Measurements from ENCODE around the gene ALG3. TPM values are rescaled to one million over a fixed set of nuclear protein-coding genes. Genes with fewer than 3 reads are reported as not detected.

ALG3 gene
- total and polyA plus RNA-seq, 10 donors: 18.7 to 59.0 (median 25.7) TPM

- TF ChIP-seq CTCF (IDR thresholded peaks at IDR 0.05 in 8 of 11, conservative IDR thresholded peaks at IDR 0.05 in 3 of 11) (no peak), POLR2A (IDR thresholded peaks at IDR 0.05) (no peak), POLR2AphosphoS5 (IDR thresholded peaks at IDR 0.05) (no peak)
- H3K9me3 ChIP-seq: no peaks in the 10 kb centered on the region
- H3K36me3 ChIP-seq: no peaks in the 10 kb centered on the region
- WGBS, 5 donors: 65 to 93% (median 75%) methylated on average over 7 to 14 of the region's 14 CpGs
- H3K4me1 ChIP-seq: peaks cover 0 to 6% (median 2%) of the 10 kb centered on the region in 6 donors
- intact Hi-C loops (cut with DNase I; ENCODE audit: low total_unique reads): no loop called here
- H3K4me3 ChIP-seq: no peak overlapping the region
- no peak for DNase-seq
- peaks cover 0 to 56% (median 19%) of the 10 kb centered on the region in 7 donors for H3K27me3 ChIP-seq (replicated peaks in 1 of 7)
- H3K27ac ChIP-seq: no peak overlapping the region
Measured at GRCh38 chr3:184236033-184236410, 12.7 kb downstream of the ALG3 start.

- no peak overlapping the region for H3K27ac ChIP-seq
- peaks cover 0 to 9% (median 6%) of the 10 kb centered on the region in 6 donors for H3K4me1 ChIP-seq
- H3K9me3 ChIP-seq: no peaks in the 10 kb centered on the region
- TF ChIP-seq POLR2AphosphoS5 (IDR thresholded peaks at IDR 0.05) (no peak), CTCF (IDR thresholded peaks at IDR 0.05 in 8 of 11, conservative IDR thresholded peaks at IDR 0.05 in 3 of 11) (no peak), POLR2A (IDR thresholded peaks at IDR 0.05) (no peak)
- no peak for DNase-seq
- peaks cover 0 to 61% (median 24%) of the 10 kb centered on the region in 7 donors for H3K27me3 ChIP-seq (replicated peaks in 1 of 7)
- H3K4me3 ChIP-seq: no peak overlapping the region
- H3K36me3 ChIP-seq: no peaks in the 10 kb centered on the region
- WGBS, 5 donors: 67 to 83% (median 79%) methylated on average over 4 of the region's 4 CpGs
- intact Hi-C loops (cut with DNase I; ENCODE audit: low total_unique reads): no loop called here
Measured at GRCh38 chr3:184235381-184236032, 13.3 kb downstream of the ALG3 start.

GRCh38 chr3:184234671-184235380 lies 13.9 kb downstream of the ALG3 start:
- WGBS, 5 donors: 84 to 92% (median 89%) methylated on average over 15 to 19 of the region's 19 CpGs
- DNase-seq: no peak
- H3K4me3 ChIP-seq: no peak overlapping the region
- H3K4me1 ChIP-seq: peaks cover 5 to 15% (median 13%) of the 10 kb centered on the region in 6 donors
- H3K27ac ChIP-seq: no peak overlapping the region
- intact Hi-C loops (cut with DNase I; ENCODE audit: low total_unique reads): no loop called here
- H3K27me3 ChIP-seq (replicated peaks in 1 of 7): peaks cover 3 to 68% (median 31%) of the 10 kb centered on the region in 7 donors
- TF ChIP-seq CTCF (IDR thresholded peaks at IDR 0.05 in 8 of 11, conservative IDR thresholded peaks at IDR 0.05 in 3 of 11) (no peak), POLR2A (IDR thresholded peaks at IDR 0.05) (no peak), POLR2AphosphoS5 (IDR thresholded peaks at IDR 0.05) (no peak)
- H3K9me3 ChIP-seq: no peaks in the 10 kb centered on the region
- H3K36me3 ChIP-seq: no peaks in the 10 kb centered on the region

GRCh38 chr3:184234224-184234623 lies 14.5 kb downstream of the ALG3 start:
- Histone ChIP-seq H3K4me3 (no peak overlapping the region), H3K27me3 (replicated peaks in 1 of 7) (peaks cover 4 to 74% (median 37%) of the 10 kb centered on the region in 7 donors), H3K9me3 (no peaks in the 10 kb centered on the region), H3K27ac (no peak overlapping the region), H3K36me3 (no peaks in the 10 kb centered on the region), H3K4me1 (peaks cover 8 to 21% (median 19%) of the 10 kb centered on the region in 6 donors)
- intact Hi-C loops (cut with DNase I; ENCODE audit: low total_unique reads): no loop called here
- DNase-seq: no peak
- WGBS, 5 donors: 36 to 67% (median 40%) methylated on average over 3 to 4 of the region's 4 CpGs
- TF ChIP-seq CTCF (IDR thresholded peaks at IDR 0.05 in 8 of 11, conservative IDR thresholded peaks at IDR 0.05 in 3 of 11): no peak
- TF ChIP-seq POLR2AphosphoS5 (IDR thresholded peaks at IDR 0.05): no peak

Data from spleen (tissue), 11 donors.